GM18909 (cell line): Measurements from ENCODE around the gene PRMT2.

ENCODE experiments used
- ATAC-seq: cut with Tn5 transposase; IDR thresholded peaks from one replicate; pipeline ENCODE4 v1.9.1; 2021; ENCODE audit warnings: mild to moderate bottlenecking; ENCODE audit not compliant: unreplicated experiment, poor library complexity

Gene PRMT2

GRCh38 chr21:46635324-46636180 is at the start of gene PRMT2:
PRMT2 (plus strand) TSS chr21:46635674; CDS start chr21:46636952, 1,278 bp downstream.
- peak; percentile 89 for ATAC-seq

- ATAC-seq, result no peak
Observed at GRCh38 chr21:46594276-46594675, 41.2 kb upstream of the PRMT2 start.

GRCh38 chr21:46596201-46596600 is 39.3 kb upstream of the PRMT2 start:
- no peak for ATAC-seq

DNA sequence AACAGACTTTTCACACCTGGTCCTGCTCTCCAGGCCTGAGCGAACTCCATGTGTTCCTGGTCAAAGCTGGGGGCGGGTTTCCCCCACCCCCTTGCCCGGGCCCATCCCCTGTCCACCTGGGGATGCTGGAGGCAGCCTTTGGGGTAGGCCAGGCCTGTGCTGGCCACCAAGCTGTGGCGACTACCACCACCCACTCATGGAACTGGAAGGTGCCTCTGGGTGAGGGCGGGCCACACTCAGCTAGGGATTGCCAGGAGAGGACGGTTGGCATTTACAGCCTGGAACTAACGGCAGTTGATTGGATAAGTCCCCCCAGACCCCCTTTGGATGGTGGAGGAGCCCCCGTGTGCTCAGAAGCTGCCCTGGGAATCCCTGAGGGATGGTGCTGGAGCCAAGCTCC is 38.4 kb upstream of the PRMT2 start:
- ATAC-seq, result no peak

- ATAC-seq, result no peak
Observed at GRCh38 chr21:46597896-46598343, 37.6 kb upstream of the PRMT2 start.

DNA sequence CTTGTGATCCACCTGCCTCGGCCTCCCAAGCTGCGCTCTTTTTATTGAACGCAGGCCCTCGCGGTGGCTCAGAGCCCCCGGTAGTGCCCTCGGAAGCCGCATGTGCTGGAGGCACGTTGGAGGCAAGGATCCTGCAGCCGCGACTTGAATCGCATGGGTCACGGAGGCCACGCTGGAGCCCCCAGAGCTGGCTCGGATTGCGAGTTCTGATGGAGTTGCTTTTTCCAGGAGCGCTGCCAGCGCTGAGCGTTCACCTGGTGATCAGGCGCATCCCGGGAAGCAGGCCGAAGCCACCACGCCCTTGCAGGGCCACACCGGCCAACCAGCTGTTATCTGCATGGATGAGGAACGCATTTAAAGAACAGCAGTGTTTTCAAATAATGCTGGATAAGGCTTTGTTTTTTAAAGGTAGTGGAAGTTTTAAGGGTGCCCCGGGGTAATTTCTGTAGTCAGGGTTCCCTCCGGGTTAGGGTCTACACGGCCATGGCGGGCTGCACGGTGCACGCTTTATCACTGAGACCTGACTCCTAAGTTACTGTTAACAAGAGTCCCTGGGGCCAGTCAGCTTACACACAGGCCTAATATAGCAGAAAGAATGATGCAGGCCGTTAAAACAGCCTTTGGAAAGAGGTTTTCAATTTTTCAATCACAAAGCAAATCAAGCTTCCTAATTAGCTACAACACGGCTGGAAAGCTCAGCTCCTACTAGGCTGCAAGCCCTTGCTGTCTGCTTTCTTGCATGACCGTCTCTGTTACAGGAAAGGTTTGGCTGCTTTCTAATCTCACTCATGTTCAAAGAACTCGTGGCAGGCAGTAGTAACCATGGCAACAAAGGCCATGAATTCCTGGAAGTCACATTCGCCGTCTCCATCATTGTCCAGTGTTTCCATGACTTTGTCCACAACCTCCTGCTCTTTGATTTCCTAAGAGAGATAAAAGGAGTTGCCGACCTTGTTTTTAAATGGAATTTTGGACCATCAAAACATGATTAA is 36.6 kb upstream of the PRMT2 start:
- ATAC-seq, result no peak

GRCh38 chr21:46600305-46600704 is 35.2 kb upstream of the PRMT2 start:
- no peak for ATAC-seq

GRCh38 chr21:46600978-46601377 is 34.5 kb upstream of the PRMT2 start:
- no peak for ATAC-seq

- no peak for ATAC-seq
Observed at GRCh38 chr21:46603228-46603627, 32.2 kb upstream of the PRMT2 start.

DNA sequence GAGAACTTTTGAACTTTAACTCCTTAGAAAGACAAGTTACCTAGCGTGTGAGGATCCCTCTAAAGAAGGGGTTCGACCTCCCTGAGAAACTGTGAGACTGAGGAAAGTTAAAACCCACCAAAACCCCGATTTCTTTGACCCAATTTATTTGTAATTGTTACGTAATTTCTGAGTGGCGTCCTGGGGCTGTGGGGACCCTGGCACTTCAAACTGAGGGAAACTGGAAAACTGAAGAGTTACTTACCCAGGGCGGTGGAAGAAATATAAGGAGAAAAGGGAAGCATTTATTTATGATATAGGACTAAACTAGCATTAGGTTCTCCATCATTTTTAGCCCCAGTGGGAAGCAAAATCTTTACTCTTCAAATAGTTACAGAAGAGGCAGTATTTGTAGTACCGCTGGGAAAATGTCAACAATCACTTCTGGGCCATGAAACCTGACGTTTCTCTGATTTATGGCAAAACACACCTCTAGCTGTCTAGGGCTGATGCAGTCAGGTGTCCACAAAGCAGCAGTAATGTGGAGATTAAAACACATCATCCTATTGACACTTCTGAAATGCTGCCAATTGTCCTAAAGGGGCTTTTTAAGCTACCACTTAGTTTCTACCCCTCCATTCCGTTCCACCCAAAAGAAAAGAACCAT is 31.0 kb upstream of the PRMT2 start:
- no peak for ATAC-seq

DNA sequence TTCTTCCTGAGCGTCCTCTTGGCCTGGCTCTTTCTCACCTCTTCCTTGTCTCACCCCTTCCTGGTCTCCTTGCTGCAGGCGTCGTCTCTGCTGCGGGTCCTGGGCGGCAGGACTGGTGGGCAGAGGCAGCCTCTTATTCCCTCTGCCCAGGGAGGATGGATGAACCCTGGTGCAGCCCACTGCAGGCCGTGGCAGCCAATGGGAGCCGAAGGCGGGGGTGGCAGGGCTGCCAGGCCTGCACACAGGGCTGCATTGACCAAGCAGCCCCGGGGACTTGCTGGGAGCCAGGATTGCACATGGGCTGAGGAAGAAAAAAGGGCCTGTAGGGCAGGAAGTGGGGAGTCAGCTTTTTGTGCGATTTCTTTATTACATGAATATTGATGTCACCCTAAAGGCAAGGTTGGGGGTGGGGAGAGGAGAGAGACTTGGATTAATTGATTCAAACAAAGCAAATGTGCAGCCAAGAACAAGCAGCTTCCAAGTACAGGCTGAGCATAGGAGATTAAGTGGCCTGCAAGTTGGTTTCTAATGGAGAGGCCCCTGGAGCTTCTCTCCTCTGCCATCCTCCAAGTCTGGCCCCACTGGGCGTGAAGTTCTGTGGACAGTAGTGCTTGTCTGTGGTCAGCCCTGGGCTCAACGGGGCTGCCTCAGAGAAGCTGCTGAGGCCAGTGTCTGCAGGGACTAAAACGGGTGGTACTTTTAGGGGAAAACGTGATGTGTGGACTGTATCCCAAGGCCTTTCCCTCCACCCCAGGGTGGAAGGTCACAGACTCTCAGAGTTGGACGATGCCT is 30.3 kb upstream of the PRMT2 start, which contains the start of gene S100B:
Gene S100B (minus strand): TSS at position 108 of the 792 bp plus-strand sequence. CDS start 2,667 bp downstream, outside the sequence.
- no peak for ATAC-seq

DNA sequence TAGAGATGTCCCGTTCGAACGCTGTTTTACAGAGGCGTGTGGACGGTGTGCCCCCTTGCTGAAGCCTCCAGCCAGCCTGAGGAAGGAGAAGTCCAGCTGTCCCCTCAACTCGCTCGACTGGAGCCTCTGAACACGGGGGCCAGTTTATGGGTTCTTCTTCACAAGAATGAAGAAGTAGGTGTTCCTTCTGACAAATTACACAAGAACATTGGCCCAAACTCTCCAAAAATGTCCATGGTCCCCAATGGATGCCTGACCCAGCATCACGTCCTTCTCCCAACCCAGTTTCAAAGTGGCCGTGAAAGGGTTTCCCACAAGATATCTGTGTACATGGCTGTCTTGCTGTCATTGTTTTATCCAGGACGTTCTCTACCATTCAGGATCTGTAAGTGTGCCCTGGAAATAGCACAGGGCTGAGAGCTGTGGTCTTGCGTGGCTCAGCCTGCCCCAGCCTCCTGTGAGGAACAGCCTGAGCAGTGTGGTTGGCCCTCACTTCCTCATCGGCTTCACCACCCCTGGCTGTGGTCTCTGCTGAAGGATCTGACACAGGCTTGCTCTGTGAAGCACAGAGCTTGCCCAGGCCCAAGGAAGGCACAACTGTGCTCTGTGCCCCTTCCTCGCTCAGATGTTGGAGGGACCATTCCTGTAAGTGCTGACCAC is 29.6 kb upstream of the PRMT2 start:
- ATAC-seq, result no peak

DNA sequence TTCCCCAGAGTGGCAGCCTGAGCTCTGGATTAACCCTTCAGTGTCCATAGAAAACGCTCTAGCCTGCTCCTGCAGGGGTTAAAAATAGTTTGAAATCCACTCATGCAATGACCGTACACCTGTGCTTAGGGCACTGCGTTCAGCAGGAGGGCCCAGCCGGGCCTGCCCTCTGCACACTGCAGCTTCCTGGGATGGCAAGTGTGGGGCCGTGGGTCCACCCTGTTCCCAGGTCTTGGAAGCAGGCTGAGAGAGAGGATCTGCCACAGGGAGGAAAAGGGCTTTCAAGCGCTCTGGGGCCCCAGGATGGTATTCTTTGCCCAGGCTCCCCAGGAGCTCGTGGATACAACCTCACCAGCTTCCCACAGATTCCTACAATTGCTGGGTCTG is 29.1 kb upstream of the PRMT2 start:
- no peak for ATAC-seq

DNA sequence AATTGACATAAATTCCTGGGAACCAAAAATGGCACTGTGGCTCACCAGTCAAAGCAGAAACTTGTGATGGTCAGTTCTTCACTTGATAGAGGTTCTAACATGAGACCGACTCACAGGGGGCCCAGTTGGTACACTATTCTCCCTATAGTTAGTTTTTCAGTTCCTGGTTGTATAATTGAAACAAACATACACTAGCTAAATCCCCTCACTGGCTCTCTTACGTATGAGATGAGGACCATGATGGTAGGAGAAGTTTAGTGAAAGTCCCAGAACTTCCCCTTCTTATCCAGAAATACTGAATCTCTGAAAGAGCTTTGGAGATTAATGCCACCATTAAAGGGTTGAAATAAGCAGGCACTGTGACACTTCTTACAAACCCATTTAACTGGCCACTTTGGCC is 27.8 kb upstream of the PRMT2 start:
- ATAC-seq, result no peak

- ATAC-seq, result no peak
Observed at GRCh38 chr21:46608672-46609111, 26.8 kb upstream of the PRMT2 start.

- no peak for ATAC-seq
Observed at GRCh38 chr21:46610018-46610701, 25.3 kb upstream of the PRMT2 start.

DNA sequence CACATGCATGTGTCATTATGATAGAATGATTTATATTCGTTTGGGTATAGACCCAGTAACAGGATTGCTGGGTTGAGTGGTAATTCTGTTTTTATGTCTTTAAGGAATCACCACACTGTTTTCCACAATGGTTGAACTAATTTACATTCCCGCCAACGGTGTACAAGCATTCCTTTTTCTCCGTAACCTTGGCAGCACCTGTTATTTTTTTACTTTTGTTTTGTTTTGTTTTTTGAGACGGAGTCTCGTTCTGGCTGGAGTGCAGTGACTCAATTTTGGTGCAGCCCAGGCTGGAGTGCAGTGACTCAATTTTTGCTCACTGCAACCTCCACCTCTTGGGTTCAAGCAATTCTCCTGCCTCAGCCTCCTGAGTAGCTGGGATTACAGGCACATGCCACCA is 22.1 kb upstream of the PRMT2 start:
- ATAC-seq, result no peak

DNA sequence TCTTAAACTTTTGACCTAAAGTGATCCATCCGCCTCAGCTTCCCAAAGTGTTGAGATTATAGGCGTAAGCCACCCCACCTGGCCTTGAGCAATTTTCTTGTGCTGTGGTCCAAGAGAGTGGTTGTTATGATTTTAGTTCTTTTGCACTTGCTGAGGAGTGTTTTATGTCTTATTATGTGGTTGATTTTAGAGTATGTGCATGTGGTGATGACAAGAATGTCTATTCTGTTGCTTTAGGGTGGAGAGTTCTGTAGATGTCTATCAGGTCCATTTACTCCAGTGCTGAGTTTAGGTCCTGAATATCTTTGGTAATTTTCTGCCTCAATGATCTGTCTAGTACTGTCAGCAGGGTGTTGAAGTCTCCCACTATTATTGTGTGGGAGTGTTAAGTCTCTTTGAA is 19.4 kb upstream of the PRMT2 start:
- no peak for ATAC-seq
